ENCODE measurements around the gene DDHD1.

- TF ChIP-seq CTCF (IDR thresholded peaks at IDR 0.05) (no peak), POLR2AphosphoS5 (IDR thresholded peaks at IDR 0.05; ENCODE audit: low read depth, low read length) (no peak), REST (IDR thresholded peaks at IDR 0.05; ENCODE audit: insufficient read depth in 1 of 2, low read depth in 2 of 2, low read length in 1 of 2) (no peak), SIN3A (IDR thresholded peaks at IDR 0.05; ENCODE audit: borderline replicate concordance, insufficient read depth, low read depth, low read length) (no peak)
Measured at GRCh38 chr14:53152184-53152886, 788 bp downstream of the DDHD1 start.
